A673 (cell line): ENCODE measurements around the gene CMTM7. TPM values are rescaled to one million over a fixed set of nuclear protein-coding genes. Genes with fewer than 3 reads are reported as not detected.

Experiments used
- BruUV-seq: library from RNA; stranded (reverse); fragments of 400-500 nt; replicated peaks from 2 replicates; lab custom pipeline; 2021; lab: Mats Ljungman, UMichigan
- CTCF ChIA-PET: fragments of 300-600 bp; sonication (Branson Sonifier 250); formaldehyde crosslinking; loops from one replicate; lab custom pipeline; 2022; ENCODE audit warnings: antibody characterized with exemption; lab: Charles Lee
- POLR2A ChIA-PET: fragments of 300-600 bp; sonication (Branson Sonifier 250); formaldehyde crosslinking; loops from one replicate; lab custom pipeline; 2022; ENCODE audit warnings: antibody characterized with exemption; ENCODE audit not compliant: low non-redundant PET; lab: Charles Lee
- DNase-seq: peaks from one replicate; pipeline ENCODE4 v3.0.0-alpha.2; 2015; ENCODE audit warnings: low spot score
- H3K27ac ChIP-seq: fragments of 200-600 bp; sonication (generic); 2 replicates; pipeline ENCODE4 v1.5.1; 2016; ENCODE audit warnings: mixed run types, low read depth, mild to moderate bottlenecking, mixed read lengths, antibody characterized with exemption, low read length; ENCODE audit not compliant: poor library complexity, severe bottlenecking
- H3K27me3 ChIP-seq: fragments of 200-600 bp; sonication (generic); replicated peaks from 2 replicates; pipeline ENCODE4 v1.6.1; 2017; ENCODE audit warnings: mixed run types, low read depth, mild to moderate bottlenecking, mixed read lengths, antibody characterized with exemption, low read length; ENCODE audit not compliant: insufficient read depth, poor library complexity
- H3K36me3 ChIP-seq: fragments of 200-600 bp; sonication (generic); 2 replicates; pipeline ENCODE4 v1.6.1; 2016; ENCODE audit warnings: mixed run types, mild to moderate bottlenecking, mixed read lengths, antibody characterized with exemption, low read length; ENCODE audit not compliant: insufficient read depth, poor library complexity, severe bottlenecking
- H3K4me1 ChIP-seq: fragments of 200-600 bp; sonication (generic); 2 replicates; pipeline ENCODE4 v1.6.1; 2017; ENCODE audit warnings: mixed run types, mild to moderate bottlenecking, mixed read lengths, antibody characterized with exemption, low read length; ENCODE audit not compliant: insufficient read depth, poor library complexity, severe bottlenecking
- H3K4me3 ChIP-seq: fragments of 200-600 bp; sonication (generic); 2 replicates; pipeline ENCODE4 v1.5.1; 2016; ENCODE audit warnings: low read depth, mixed run types, mild to moderate bottlenecking, mixed read lengths, low read length; ENCODE audit not compliant: poor library complexity, severe bottlenecking
- H3K9me3 ChIP-seq: fragments of 200-600 bp; sonication (generic); 2 replicates; pipeline ENCODE4 v1.6.1; 2016; ENCODE audit warnings: mixed run types, low read depth, mild to moderate bottlenecking, mixed read lengths, antibody characterized with exemption, low read length; ENCODE audit not compliant: poor library complexity, severe bottlenecking
- EZH2 ChIP-seq: fragments of 200-600 bp; sonication (generic); IDR thresholded peaks from 2 replicates; pipeline ENCODE4 v1.6.1; 2017; ENCODE audit warnings: borderline replicate concordance, low read depth, mild to moderate bottlenecking, mixed read lengths, antibody characterized with exemption, low read length; ENCODE audit not compliant: poor library complexity, severe bottlenecking
- intact Hi-C: fragments of 100-400 bp; cut with micrococcal nuclease; formaldehyde crosslinking; loops from one replicate; pipeline ENCODE4 v1.10.0; 2022; ENCODE audit not compliant: unreplicated experiment
- total RNA-seq: library from RNA; stranded (reverse); gene quantifications from 2 replicates; pipeline ENCODE4 v1.2.3, GENCODE V29; 2021
- TF ChIP-seq, protein P1 (sequence below): fragments of 300-800, 200-600 bp; sonication (generic); conservative IDR thresholded peaks from 2 replicates; pipeline ENCODE4 v1.5.1; 2017; ENCODE audit warnings: low read depth, mild to moderate bottlenecking, antibody characterized with exemption, low read length, moderate library complexity, mixed read lengths

CMTM7 gene
- total RNA-seq, 1 experiment from 2014 or later = not detected

DNA sequence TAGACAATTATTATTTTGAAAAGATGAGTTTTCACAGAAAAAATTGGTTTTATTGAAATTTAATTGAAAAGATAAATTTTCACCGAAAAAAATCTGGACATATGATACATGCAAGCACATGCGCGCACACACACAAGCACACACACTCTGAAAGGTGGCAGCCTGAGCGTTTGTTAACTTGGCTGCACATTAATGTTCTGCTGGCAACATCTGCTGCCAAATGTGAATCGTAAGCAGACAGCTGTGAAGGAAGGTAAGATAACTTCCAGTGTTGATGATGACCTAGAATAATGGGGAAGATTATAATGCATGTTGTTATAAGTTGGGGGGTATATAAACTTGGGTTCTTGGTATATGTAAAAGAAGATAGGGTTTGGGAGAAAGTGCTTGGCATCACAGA lies 18.4 kb upstream of the CMTM7 start:
- no peaks in the 10 kb centered on the region for H3K9me3 ChIP-seq
- no peak overlapping the region for H3K27ac ChIP-seq
- no peak overlapping the region for H3K4me3 ChIP-seq
- DNase-seq = no peak
- TF ChIP-seq, protein P1, sequence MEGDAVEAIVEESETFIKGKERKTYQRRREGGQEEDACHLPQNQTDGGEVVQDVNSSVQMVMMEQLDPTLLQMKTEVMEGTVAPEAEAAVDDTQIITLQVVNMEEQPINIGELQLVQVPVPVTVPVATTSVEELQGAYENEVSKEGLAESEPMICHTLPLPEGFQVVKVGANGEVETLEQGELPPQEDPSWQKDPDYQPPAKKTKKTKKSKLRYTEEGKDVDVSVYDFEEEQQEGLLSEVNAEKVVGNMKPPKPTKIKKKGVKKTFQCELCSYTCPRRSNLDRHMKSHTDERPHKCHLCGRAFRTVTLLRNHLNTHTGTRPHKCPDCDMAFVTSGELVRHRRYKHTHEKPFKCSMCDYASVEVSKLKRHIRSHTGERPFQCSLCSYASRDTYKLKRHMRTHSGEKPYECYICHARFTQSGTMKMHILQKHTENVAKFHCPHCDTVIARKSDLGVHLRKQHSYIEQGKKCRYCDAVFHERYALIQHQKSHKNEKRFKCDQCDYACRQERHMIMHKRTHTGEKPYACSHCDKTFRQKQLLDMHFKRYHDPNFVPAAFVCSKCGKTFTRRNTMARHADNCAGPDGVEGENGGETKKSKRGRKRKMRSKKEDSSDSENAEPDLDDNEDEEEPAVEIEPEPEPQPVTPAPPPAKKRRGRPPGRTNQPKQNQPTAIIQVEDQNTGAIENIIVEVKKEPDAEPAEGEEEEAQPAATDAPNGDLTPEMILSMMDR = no peak
- TF ChIP-seq EZH2 = no peak
- intact Hi-C loops = no loop called here
- no TSS peak for BruUV-seq
- ChIA-PET POLR2A (no interaction called here), CTCF (no interaction called here)
- H3K4me1 ChIP-seq = no peaks in the 10 kb centered on the region
- H3K36me3 ChIP-seq = no peaks in the 10 kb centered on the region
- H3K27me3 ChIP-seq = peaks cover 4% of the 10 kb centered on the region

DNA sequence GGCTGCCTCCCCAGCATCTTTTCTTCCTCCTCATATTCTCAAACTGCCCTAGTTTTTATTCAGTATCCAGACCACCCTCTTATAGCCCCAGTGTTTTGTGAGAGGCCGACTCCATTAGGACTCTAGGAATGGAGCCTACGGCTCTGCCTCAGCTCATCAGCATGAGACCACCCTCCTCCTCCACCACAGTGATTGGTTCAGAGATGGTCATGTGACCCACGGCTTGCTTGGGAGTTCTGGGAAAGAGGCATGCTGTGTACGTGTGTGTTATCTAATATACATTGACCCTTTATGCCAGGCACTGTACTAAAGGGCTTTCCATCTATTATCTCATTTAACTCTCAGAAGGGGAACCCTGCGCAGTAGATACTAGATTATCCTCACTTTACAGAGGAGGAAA lies 17.8 kb upstream of the CMTM7 start:
- TF ChIP-seq EZH2 = no peak
- TF ChIP-seq, protein P1 = no peak
- intact Hi-C loops = loop anchor here (2.0 kb wide), 1 partner anchor 95 kb away; no protein-coding TSS in a partner anchor
- Histone ChIP-seq H3K4me1 (no peaks in the 10 kb centered on the region), H3K27me3 (peaks cover 5% of the 10 kb centered on the region), H3K9me3 (no peaks in the 10 kb centered on the region), H3K4me3 (no peak overlapping the region), H3K36me3 (no peaks in the 10 kb centered on the region), H3K27ac (no peak overlapping the region)
- POLR2A ChIA-PET = no interaction called here
- CTCF ChIA-PET = interaction anchor here (2.9 kb wide), 1 partner anchor 94 kb away, joined by 19 read pairs; no protein-coding TSS in a partner anchor
- BruUV-seq = no TSS peak
- peak; percentile 35 for DNase-seq

DNA sequence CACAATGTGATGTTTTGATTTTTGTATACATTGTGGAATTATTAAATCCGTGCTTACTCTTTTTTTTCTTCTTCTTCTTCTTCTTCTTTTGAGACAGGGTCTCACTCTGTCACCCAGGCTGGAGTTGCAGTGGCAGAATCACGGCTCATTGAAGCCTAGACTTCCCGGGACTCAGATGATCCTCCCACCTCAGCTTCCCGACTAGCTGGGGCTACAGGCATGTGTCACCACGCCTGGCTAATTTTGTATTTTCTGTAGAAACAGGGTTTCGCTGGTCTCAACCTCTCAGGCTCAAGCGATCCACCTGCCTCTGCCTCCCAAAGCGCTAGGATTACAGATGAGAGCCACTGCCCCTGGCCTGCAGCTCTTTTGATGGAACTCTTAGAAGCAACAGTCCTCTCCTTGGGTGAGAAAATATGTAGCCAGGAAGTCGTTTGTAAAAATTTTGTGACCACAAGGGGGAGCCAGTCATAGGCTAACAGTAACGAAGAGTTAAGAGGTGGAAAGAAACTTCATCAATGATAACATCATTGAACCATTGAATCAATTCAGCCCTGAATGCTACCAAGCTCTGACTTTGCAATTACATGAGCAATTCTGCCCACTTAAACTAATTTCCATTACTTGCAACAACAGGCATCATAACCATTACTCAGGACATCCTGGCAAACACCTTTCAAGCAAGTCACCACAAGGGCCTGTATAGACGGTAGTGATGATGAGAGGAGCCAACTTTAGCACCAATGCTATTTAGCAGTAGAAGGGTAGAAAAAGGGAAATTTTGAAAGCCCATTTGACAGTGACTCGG lies 16.7 kb upstream of the CMTM7 start:
- H3K4me1 ChIP-seq = no peaks in the 10 kb centered on the region
- peaks cover 11% of the 10 kb centered on the region for H3K27me3 ChIP-seq
- H3K36me3 ChIP-seq = no peaks in the 10 kb centered on the region
- TF ChIP-seq, protein P1 = peak; percentile 78
- TF ChIP-seq EZH2 = no peak
- no peak overlapping the region for H3K4me3 ChIP-seq
- peak; percentile 78 for DNase-seq
- intact Hi-C loops = loop anchor here (2.0 kb wide), 1 partner anchor 94 kb away; no protein-coding TSS in a partner anchor
- no TSS peak for BruUV-seq
- H3K9me3 ChIP-seq = no peaks in the 10 kb centered on the region
- ChIA-PET POLR2A (no interaction called here), CTCF (interaction anchor here (0.6 to 2.9 kb wide), 3 partner anchors 13 to 93 kb away, joined by 3 to 19 read pairs (median 4); partner anchors contain the start of gene CMTM7)
- H3K27ac ChIP-seq = no peak overlapping the region
